ENCODE measurements around the gene OSBPL10. TPM values are rescaled to one million over a fixed set of nuclear protein-coding genes. Genes with fewer than 3 reads are reported as not detected.
"Not testable (repeated sequence)": the region's sequence is repeated elsewhere in the genome, so short reads cannot be mapped to it uniquely, and the experiment has no call there.

Gene OSBPL10
- total RNA-seq, 1 donor from 2014 or later = 18.9 TPM

GRCh38 chr3:31992995-31993394 is 11.9 kb upstream of the OSBPL10 start:
- DNase-seq (ENCODE audit: low spot score) = not testable (repeated sequence)

GRCh38 chr3:31988271-31988670 is 7.2 kb upstream of the OSBPL10 start:
- DNase-seq (ENCODE audit: low spot score) = no peak

- no peak for DNase-seq (ENCODE audit: low spot score)
Observed at GRCh38 chr3:31985831-31986230, 4.8 kb upstream of the OSBPL10 start.

GRCh38 chr3:31984321-31984720 is 3.3 kb upstream of the OSBPL10 start:
- no peak for DNase-seq (ENCODE audit: low spot score)

GRCh38 chr3:31980530-31981205 is 394 bp downstream of the OSBPL10 start:
- no peak for DNase-seq (ENCODE audit: low spot score)

- DNase-seq (ENCODE audit: low spot score) = no peak
Observed at GRCh38 chr3:31979001-31979697, 1.9 kb downstream of the OSBPL10 start.

- no peak for DNase-seq (ENCODE audit: low spot score)
Observed at GRCh38 chr3:31978553-31978952, 2.5 kb downstream of the OSBPL10 start.

- DNase-seq (ENCODE audit: low spot score) = no peak
Observed at GRCh38 chr3:31977736-31978135, 3.3 kb downstream of the OSBPL10 start.

GRCh38 chr3:31976302-31976701 is 4.8 kb downstream of the OSBPL10 start:
- no peak for DNase-seq (ENCODE audit: low spot score)

GRCh38 chr3:31974964-31975363 is 6.1 kb downstream of the OSBPL10 start:
- DNase-seq (ENCODE audit: low spot score) = no peak

- DNase-seq (ENCODE audit: low spot score) = no peak
Observed at GRCh38 chr3:31974471-31974870, 6.6 kb downstream of the OSBPL10 start.

- no peak for DNase-seq (ENCODE audit: low spot score)
Observed at GRCh38 chr3:31973837-31974236, 7.2 kb downstream of the OSBPL10 start.

GRCh38 chr3:31973081-31973480 is 8.0 kb downstream of the OSBPL10 start:
- DNase-seq (ENCODE audit: low spot score) = no peak

GRCh38 chr3:31971607-31972006 is 9.5 kb downstream of the OSBPL10 start:
- DNase-seq (ENCODE audit: low spot score) = no peak

- DNase-seq (ENCODE audit: low spot score) = no peak
Observed at GRCh38 chr3:31968927-31969418, 12.1 kb downstream of the OSBPL10 start.

- DNase-seq (ENCODE audit: low spot score) = no peak
Observed at GRCh38 chr3:31968369-31968926, 12.6 kb downstream of the OSBPL10 start.

- no peak for DNase-seq (ENCODE audit: low spot score)
Observed at GRCh38 chr3:31967592-31967991, 13.5 kb downstream of the OSBPL10 start.

- DNase-seq (ENCODE audit: low spot score) = no peak
Observed at GRCh38 chr3:31966978-31967591, 14.0 kb downstream of the OSBPL10 start.

GRCh38 chr3:31962801-31963205 is 18.3 kb downstream of the OSBPL10 start:
- DNase-seq (ENCODE audit: low spot score) = no peak

- no peak for DNase-seq (ENCODE audit: low spot score)
Observed at GRCh38 chr3:31960793-31961431, 20.1 kb downstream of the OSBPL10 start.
